ENCODE measurements around the gene TMEM201.

Gene TMEM201

GRCh38 chr1:9591669-9592509, 3.2 kb downstream of the TMEM201 start:
- H3K4me3 ChIP-seq (ENCODE audit: low read length): no peak overlapping the region
- DNase-seq (ENCODE audit: low read depth): no peak
- TF ChIP-seq, protein P1, sequence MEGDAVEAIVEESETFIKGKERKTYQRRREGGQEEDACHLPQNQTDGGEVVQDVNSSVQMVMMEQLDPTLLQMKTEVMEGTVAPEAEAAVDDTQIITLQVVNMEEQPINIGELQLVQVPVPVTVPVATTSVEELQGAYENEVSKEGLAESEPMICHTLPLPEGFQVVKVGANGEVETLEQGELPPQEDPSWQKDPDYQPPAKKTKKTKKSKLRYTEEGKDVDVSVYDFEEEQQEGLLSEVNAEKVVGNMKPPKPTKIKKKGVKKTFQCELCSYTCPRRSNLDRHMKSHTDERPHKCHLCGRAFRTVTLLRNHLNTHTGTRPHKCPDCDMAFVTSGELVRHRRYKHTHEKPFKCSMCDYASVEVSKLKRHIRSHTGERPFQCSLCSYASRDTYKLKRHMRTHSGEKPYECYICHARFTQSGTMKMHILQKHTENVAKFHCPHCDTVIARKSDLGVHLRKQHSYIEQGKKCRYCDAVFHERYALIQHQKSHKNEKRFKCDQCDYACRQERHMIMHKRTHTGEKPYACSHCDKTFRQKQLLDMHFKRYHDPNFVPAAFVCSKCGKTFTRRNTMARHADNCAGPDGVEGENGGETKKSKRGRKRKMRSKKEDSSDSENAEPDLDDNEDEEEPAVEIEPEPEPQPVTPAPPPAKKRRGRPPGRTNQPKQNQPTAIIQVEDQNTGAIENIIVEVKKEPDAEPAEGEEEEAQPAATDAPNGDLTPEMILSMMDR (conservative IDR thresholded peaks at IDR 0.05; ENCODE audit: low read depth, low read length): no peak

DNA sequence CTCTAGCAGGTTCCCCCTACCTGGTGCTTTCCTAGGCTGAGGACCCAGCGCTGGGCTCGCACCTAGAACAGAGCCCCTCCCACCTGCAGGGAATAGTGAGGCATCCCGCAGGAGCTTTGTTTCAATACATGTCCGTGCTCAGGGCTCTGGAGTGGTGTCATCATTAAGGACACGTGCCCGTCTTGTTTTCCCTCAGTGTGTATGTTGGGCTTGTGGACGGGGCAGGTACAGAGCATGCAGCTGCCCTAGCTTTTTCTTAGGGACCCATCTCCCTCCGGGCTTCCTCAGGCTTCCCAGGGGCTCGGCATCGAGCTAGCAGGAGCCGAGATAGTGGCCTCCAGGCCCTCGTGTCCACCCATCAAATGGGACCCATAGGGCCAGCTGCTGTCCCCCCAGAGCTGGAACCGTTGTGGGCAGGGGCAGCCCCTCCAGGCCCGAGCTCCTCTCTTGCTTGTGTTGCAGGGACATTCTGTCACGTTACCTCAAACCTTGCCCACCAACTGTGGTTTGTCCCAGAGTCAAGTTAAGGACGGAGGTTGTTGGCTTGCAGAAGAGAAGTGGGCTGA, 3.9 kb downstream of the TMEM201 start:
- no peak overlapping the region for H3K4me3 ChIP-seq (ENCODE audit: low read length)
- DNase-seq (ENCODE audit: low read depth): no peak
- TF ChIP-seq, protein P1 (conservative IDR thresholded peaks at IDR 0.05; ENCODE audit: low read depth, low read length): no peak

- no peak for DNase-seq (ENCODE audit: low read depth)
- H3K4me3 ChIP-seq (ENCODE audit: low read length): no peak overlapping the region
- TF ChIP-seq, protein P1 (conservative IDR thresholded peaks at IDR 0.05; ENCODE audit: low read depth, low read length): no peak
Measured at GRCh38 chr1:9593147-9593491, 4.4 kb downstream of the TMEM201 start.

GRCh38 chr1:9593492-9594465, 5.1 kb downstream of the TMEM201 start:
- H3K4me3 ChIP-seq (ENCODE audit: low read length): peak overlapping the region; percentile 23
- DNase-seq (ENCODE audit: low read depth): peak; percentile 93
- TF ChIP-seq, protein P1 (conservative IDR thresholded peaks at IDR 0.05; ENCODE audit: low read depth, low read length): peak; percentile 71

DNA sequence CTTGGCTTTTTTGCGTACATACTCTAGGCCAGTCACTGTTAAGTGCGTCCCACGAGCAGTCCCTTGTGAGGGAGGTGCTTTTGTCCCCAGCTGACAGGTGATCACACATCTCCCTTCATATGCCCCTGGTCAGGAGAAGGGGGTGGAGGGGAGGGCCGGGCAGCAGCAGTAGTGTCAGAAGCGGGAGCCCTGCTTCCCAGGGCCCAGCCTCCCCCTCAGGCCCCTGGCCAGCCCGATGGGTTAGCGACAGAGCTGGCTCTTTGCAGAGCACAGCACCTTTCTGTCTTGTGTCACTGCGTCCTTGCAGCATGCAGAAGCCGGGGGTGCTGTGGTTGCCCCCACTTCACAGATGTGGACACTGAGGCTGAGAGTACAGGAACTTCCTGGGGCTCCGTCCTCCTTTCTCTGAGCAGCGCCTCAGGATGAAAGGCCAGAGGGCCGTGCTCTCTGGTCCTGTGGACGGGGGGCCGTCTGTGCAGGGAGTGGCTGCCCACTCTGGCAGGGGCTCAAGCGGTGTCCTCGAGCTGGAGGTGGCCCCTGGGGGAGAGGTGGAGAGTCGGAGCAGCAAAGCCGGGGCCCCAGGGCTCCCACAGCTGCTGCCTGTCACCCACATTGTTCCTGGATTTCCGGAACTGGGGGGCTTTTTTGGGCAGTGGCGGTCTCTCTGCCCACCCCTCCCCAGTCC, 5.9 kb downstream of the TMEM201 start:
- DNase-seq (ENCODE audit: low read depth): no peak
- no peak overlapping the region for H3K4me3 ChIP-seq (ENCODE audit: low read length)
- TF ChIP-seq, protein P1 (conservative IDR thresholded peaks at IDR 0.05; ENCODE audit: low read depth, low read length): no peak

GRCh38 chr1:9595156-9595967, 6.7 kb downstream of the TMEM201 start:
- TF ChIP-seq, protein P1 (conservative IDR thresholded peaks at IDR 0.05; ENCODE audit: low read depth, low read length): no peak
- DNase-seq (ENCODE audit: low read depth): no peak
- no peak overlapping the region for H3K4me3 ChIP-seq (ENCODE audit: low read length)

All from retinal pigment epithelial cell (primary cell).